ENCODE measurements around the gene ADRA2C.

DNA sequence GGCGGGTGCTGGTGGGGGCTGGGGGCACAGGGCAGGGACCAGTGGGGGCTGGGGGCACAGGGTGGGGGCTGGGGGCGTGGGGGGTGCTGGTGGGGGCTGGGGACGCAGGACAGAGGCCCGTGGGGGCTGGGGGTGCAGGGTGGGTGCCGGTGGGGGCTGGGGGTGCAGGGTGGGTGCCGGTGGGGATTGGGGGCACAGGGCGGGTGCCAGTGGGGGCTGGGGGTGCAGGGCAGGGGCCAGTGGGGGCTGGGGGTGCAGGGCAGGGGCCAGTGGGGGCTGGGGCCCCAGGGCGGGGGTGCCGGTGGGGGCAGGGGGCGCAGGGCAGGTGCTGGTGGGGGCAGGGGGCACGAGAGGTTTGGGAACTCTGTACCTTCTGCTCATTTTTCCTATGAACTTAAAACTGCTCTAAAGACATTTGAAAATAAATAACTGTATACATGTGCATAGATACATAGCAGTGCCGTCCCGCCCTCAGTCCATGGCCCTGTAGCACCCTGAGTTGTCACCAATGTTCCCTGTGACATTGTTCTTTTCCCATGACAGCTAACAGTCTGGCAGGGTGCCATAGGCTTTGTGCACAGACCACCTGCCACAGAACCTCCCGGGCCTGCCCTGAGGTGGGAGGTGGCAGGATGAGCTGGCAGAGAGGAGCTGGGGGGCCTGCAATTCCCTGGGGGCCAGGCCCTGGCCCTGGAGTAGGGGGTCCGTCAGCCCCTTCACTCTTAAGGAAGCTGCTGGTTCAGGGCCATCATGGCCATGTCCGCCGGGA is 35.6 kb upstream of the ADRA2C start:
- TF ChIP-seq SIN3A (IDR thresholded peaks at IDR 0.05; ENCODE audit: borderline replicate concordance, insufficient read depth, low read depth, low read length): no peak
- TF ChIP-seq, protein P1, sequence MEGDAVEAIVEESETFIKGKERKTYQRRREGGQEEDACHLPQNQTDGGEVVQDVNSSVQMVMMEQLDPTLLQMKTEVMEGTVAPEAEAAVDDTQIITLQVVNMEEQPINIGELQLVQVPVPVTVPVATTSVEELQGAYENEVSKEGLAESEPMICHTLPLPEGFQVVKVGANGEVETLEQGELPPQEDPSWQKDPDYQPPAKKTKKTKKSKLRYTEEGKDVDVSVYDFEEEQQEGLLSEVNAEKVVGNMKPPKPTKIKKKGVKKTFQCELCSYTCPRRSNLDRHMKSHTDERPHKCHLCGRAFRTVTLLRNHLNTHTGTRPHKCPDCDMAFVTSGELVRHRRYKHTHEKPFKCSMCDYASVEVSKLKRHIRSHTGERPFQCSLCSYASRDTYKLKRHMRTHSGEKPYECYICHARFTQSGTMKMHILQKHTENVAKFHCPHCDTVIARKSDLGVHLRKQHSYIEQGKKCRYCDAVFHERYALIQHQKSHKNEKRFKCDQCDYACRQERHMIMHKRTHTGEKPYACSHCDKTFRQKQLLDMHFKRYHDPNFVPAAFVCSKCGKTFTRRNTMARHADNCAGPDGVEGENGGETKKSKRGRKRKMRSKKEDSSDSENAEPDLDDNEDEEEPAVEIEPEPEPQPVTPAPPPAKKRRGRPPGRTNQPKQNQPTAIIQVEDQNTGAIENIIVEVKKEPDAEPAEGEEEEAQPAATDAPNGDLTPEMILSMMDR (IDR thresholded peaks at IDR 0.05): no peak
- TF ChIP-seq, protein P2, sequence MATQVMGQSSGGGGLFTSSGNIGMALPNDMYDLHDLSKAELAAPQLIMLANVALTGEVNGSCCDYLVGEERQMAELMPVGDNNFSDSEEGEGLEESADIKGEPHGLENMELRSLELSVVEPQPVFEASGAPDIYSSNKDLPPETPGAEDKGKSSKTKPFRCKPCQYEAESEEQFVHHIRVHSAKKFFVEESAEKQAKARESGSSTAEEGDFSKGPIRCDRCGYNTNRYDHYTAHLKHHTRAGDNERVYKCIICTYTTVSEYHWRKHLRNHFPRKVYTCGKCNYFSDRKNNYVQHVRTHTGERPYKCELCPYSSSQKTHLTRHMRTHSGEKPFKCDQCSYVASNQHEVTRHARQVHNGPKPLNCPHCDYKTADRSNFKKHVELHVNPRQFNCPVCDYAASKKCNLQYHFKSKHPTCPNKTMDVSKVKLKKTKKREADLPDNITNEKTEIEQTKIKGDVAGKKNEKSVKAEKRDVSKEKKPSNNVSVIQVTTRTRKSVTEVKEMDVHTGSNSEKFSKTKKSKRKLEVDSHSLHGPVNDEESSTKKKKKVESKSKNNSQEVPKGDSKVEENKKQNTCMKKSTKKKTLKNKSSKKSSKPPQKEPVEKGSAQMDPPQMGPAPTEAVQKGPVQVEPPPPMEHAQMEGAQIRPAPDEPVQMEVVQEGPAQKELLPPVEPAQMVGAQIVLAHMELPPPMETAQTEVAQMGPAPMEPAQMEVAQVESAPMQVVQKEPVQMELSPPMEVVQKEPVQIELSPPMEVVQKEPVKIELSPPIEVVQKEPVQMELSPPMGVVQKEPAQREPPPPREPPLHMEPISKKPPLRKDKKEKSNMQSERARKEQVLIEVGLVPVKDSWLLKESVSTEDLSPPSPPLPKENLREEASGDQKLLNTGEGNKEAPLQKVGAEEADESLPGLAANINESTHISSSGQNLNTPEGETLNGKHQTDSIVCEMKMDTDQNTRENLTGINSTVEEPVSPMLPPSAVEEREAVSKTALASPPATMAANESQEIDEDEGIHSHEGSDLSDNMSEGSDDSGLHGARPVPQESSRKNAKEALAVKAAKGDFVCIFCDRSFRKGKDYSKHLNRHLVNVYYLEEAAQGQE (IDR thresholded peaks at IDR 0.05; ENCODE audit: insufficient read depth in 1 of 2, low read depth in 2 of 2, low read length in 1 of 2): no peak
- TF ChIP-seq POLR2AphosphoS5 (IDR thresholded peaks at IDR 0.05; ENCODE audit: low read depth, low read length): no peak
- no peak for TF ChIP-seq TCF7L2 (IDR thresholded peaks at IDR 0.05; ENCODE audit: low read depth, low read length)

Measured in Panc1 (cell line).